HT1080 (cell line): ENCODE measurements around the gene ANKS4B. TPM values are rescaled to one million over a fixed set of nuclear protein-coding genes. Genes with fewer than 3 reads are reported as not detected.
"Not testable (repeated sequence)": the region's sequence is repeated elsewhere in the genome, so short reads cannot be mapped to it uniquely, and the experiment has no call there.

Experiments used
- DNase-seq: peaks from one replicate; pipeline ENCODE4 v3.0.0-alpha.2; 2015; ENCODE audit warnings: low read depth
- total RNA-seq: library from RNA; depleted of rRNA; stranded (reverse); fragments of >200 nt; shearing (Covaris generic); gene quantifications from 2 replicates; pipeline ENCODE4 v1.2.3, GENCODE V29; 2014; rRNA removed

Gene ANKS4B
- total RNA-seq, 1 experiment from 2014 or later: not detected

GRCh38 chr16:21283521-21284289, 50.2 kb downstream of the ANKS4B start:
- no peak for DNase-seq

- DNase-seq: no peak
Observed at GRCh38 chr16:21284414-21284813, 50.9 kb downstream of the ANKS4B start.

GRCh38 chr16:21285314-21285713, 51.8 kb downstream of the ANKS4B start:
- no peak for DNase-seq

- DNase-seq: not testable (repeated sequence)
Observed at GRCh38 chr16:21289789-21290188, 56.3 kb downstream of the ANKS4B start.

- peak; percentile 100 for DNase-seq
Observed at GRCh38 chr16:21300309-21301167, 67.0 kb downstream of the ANKS4B start.

- peak; percentile 89 for DNase-seq
Observed at GRCh38 chr16:21301168-21301894, 67.8 kb downstream of the ANKS4B start.

- DNase-seq: no peak
Observed at GRCh38 chr16:21301895-21302291, 68.4 kb downstream of the ANKS4B start.

GRCh38 chr16:21302454-21302853, 69.0 kb downstream of the ANKS4B start:
- no peak for DNase-seq

- DNase-seq: peak; percentile 89
Observed at GRCh38 chr16:21302898-21303528, 69.5 kb downstream of the ANKS4B start.

Other genes starting within 250 kb of the ANKS4B start
- gene DNAH3, start 82.9 kb upstream of the ANKS4B start, total RNA-seq: 0.03 and 0.05 TPM in 2 replicates
- gene LDAF1, start 75.0 kb upstream of the ANKS4B start, total RNA-seq: 7.5 and 12.3 TPM in 2 replicates
- gene ZP2, start 22.1 kb upstream of the ANKS4B start, total RNA-seq: not detected in 2 replicates
- 0.27 TPM in 1 of 2 replicates, not detected in the other for gene CRYM, start 44.6 kb downstream of the ANKS4B start, total RNA-seq